Lung (tissue), 12 donors: ENCODE data around the gene NRG4. TPM values are rescaled to one million over a fixed set of nuclear protein-coding genes. Genes with fewer than 3 reads are reported as not detected.

Source experiments
- ATAC-seq: fragments of 200-7000 bp; cut with Tn5 transposase; one replicate; pipeline ENCODE4 v1.9.1; 2020; ENCODE audit warnings: moderate number of reproducible peaks; ENCODE audit not compliant: insufficient read depth, low FRiP score
- DNase-seq, 3 donors: peaks; one replicate each; pipeline ENCODE4 v3.0.0-alpha.2; 2013 to 2017
- H3K27ac ChIP-seq, 2 donors: one replicate each; pipeline ENCODE4 v1.5.1; 2013; ENCODE audit warnings: mild to moderate bottlenecking in 2 of 2, moderate library complexity in 2 of 2, control low read depth in 1 of 2, inconsistent platforms in 1 of 2, low read depth in 1 of 2, low read length in 1 of 2
- H3K27me3 ChIP-seq, 3 donors: one replicate each; pipeline ENCODE4 v1.5.1; 2013; ENCODE audit warnings: low read length in 2 of 3; ENCODE audit not compliant: control insufficient read depth in 3 of 3, insufficient read depth in 3 of 3
- H3K36me3 ChIP-seq, 4 donors: one replicate each; pipeline ENCODE4 v1.5.1; 2013; ENCODE audit warnings: low read length in 4 of 4, mild to moderate bottlenecking in 1 of 4, moderate library complexity in 1 of 4; ENCODE audit not compliant: control insufficient read depth in 4 of 4, insufficient read depth in 4 of 4
- H3K4me1 ChIP-seq, 5 donors: one replicate each; pipeline ENCODE4 v1.5.1; 2013; ENCODE audit warnings: low read length in 5 of 5, mild to moderate bottlenecking in 2 of 5, moderate library complexity in 1 of 5; ENCODE audit not compliant: control insufficient read depth in 5 of 5, insufficient read depth in 5 of 5
- H3K4me3 ChIP-seq: one replicate; pipeline ENCODE4 v1.5.1; 2013; ENCODE audit warnings: mild to moderate bottlenecking, control low read depth, moderate library complexity
- H3K9ac ChIP-seq, 2 donors: one replicate each; pipeline ENCODE4 v1.5.1; 2013; ENCODE audit warnings: low read length in 2 of 2, control low read depth in 1 of 2; ENCODE audit not compliant: insufficient read depth in 1 of 2
- H3K9me3 ChIP-seq, 4 donors: one replicate each; pipeline ENCODE4 v1.5.1; 2013; ENCODE audit warnings: low read length in 3 of 4, mild to moderate bottlenecking in 1 of 4, moderate library complexity in 1 of 4; ENCODE audit not compliant: control insufficient read depth in 4 of 4, insufficient read depth in 3 of 4
- CTCF ChIP-seq: IDR thresholded peaks from 2 replicates; pipeline ENCODE4 v1.5.1; 2012; ENCODE audit warnings: mild to moderate bottlenecking; ENCODE audit errors: control extremely low read depth, extremely low read depth
- whole genome bisulfite sequencing, 2 donors: extraction: QIAGEN DNeasy Blood & Tissue Kit; methylation state at CpG; one replicate each; pipeline ENCODE4 v1.1.7; 2013; 5-methylcytosine and 5-hydroxymethylcytosine counted together
- polyA plus RNA-seq, 2 donors: library from polyadenylated mRNA; stranded (reverse); fragments of 200-250 nt; gene quantifications; one replicate each; pipeline ENCODE4 v1.2.1, GENCODE V29; 2013
- total RNA-seq, 2 donors: library from RNA; depleted of rRNA in 1 of 2; stranded (reverse); fragments of >200 nt in 1 of 2; gene quantifications; one replicate each; pipeline ENCODE4 v1.2.1, GENCODE V29; 2014 to 2021
- donor health status: control.
- donor health status: control.
- donor health status: Bipolar disorder and iron deficiency.
- donor health status: healthy.
- donor health status: DM: yes; HTN: yes; CAD: no.

Gene NRG4
- total and polyA plus RNA-seq, 4 donors, result 0.65 to 4.8 (median 2.7) TPM

- 55 to 72% methylated on average over 1 of the region's 1 CpG for WGBS, 2 donors
- no peak overlapping the region for H3K9ac ChIP-seq
- TF ChIP-seq CTCF, result no peak
- H3K36me3 ChIP-seq, result no peaks in the 10 kb centered on the region
- H3K27ac ChIP-seq, result no peak overlapping the region
- H3K27me3 ChIP-seq, result no peaks in the 10 kb centered on the region
- no peak for ATAC-seq
- H3K4me1 ChIP-seq, result no peaks in the 10 kb centered on the region
- H3K4me3 ChIP-seq, result no peak overlapping the region
- H3K9me3 ChIP-seq, result no peaks in the 10 kb centered on the region
- DNase-seq, result no peak
Measured at GRCh38 chr15:75947092-75947491, 65.1 kb downstream of the NRG4 start.

- H3K36me3 ChIP-seq, result no peaks in the 10 kb centered on the region
- H3K9ac ChIP-seq, result no peak overlapping the region
- H3K27me3 ChIP-seq, result no peaks in the 10 kb centered on the region
- no peaks in the 10 kb centered on the region for H3K4me1 ChIP-seq
- WGBS, 2 donors, result 26 to 59% methylated on average over 4 of the region's 4 CpGs
- no peak for ATAC-seq
- H3K9me3 ChIP-seq, result no peaks in the 10 kb centered on the region
- H3K4me3 ChIP-seq, result no peak overlapping the region
- no peak for TF ChIP-seq CTCF
- DNase-seq, result no peak
- no peak overlapping the region for H3K27ac ChIP-seq
Measured at GRCh38 chr15:75945953-75946352, 66.3 kb downstream of the NRG4 start.

- TF ChIP-seq CTCF, result no peak
- Histone ChIP-seq H3K9ac (no peak overlapping the region), H3K36me3 (no peaks in the 10 kb centered on the region), H3K27me3 (no peaks in the 10 kb centered on the region), H3K27ac (no peak overlapping the region), H3K4me3 (no peak overlapping the region), H3K9me3 (peaks cover 0 to 3% (median 0%) of the 10 kb centered on the region in 4 donors), H3K4me1 (no peaks in the 10 kb centered on the region)
- 62 to 68% methylated on average over 1 of the region's 1 CpG for WGBS, 2 donors
- ATAC-seq, result no peak
- DNase-seq, result no peak
Measured at GRCh38 chr15:75943713-75944215, 68.5 kb downstream of the NRG4 start.

GRCh38 chr15:75943246-75943645 is 69.0 kb downstream of the NRG4 start:
- Histone ChIP-seq H3K27me3 (no peaks in the 10 kb centered on the region), H3K4me3 (no peak overlapping the region), H3K4me1 (no peaks in the 10 kb centered on the region), H3K27ac (no peak overlapping the region), H3K9ac (no peak overlapping the region), H3K36me3 (no peaks in the 10 kb centered on the region), H3K9me3 (peaks cover 0 to 3% (median 0%) of the 10 kb centered on the region in 4 donors)
- no peak for TF ChIP-seq CTCF
- WGBS, 2 donors, result 78 to 84% methylated on average over 5 of the region's 5 CpGs
- ATAC-seq (no peak), DNase-seq (no peak)
